ENCODE results near the gene SIK2.

SIK2 gene

DNA sequence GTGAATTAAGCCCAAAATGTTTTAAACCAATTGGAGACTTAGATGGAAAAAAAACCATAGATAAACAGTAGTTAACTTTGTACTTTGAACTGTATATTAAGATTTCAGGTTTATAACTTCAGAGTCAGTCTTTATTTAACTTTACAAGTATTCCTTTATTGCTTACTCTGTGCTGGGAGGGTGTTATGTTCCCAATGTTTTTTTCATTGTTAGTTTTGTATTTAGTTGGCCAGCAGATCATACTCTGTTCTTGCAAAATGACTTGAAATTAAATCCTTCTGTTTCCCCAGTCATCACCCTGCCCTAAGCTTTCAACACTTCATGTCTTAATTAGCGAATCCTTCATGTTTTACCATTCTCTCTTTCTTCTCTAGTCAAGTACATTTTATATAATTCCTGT lies 25.3 kb downstream of the SIK2 start:
- DNase-seq (ENCODE audit: low spot score), result no peak
- TF ChIP-seq, protein P1, sequence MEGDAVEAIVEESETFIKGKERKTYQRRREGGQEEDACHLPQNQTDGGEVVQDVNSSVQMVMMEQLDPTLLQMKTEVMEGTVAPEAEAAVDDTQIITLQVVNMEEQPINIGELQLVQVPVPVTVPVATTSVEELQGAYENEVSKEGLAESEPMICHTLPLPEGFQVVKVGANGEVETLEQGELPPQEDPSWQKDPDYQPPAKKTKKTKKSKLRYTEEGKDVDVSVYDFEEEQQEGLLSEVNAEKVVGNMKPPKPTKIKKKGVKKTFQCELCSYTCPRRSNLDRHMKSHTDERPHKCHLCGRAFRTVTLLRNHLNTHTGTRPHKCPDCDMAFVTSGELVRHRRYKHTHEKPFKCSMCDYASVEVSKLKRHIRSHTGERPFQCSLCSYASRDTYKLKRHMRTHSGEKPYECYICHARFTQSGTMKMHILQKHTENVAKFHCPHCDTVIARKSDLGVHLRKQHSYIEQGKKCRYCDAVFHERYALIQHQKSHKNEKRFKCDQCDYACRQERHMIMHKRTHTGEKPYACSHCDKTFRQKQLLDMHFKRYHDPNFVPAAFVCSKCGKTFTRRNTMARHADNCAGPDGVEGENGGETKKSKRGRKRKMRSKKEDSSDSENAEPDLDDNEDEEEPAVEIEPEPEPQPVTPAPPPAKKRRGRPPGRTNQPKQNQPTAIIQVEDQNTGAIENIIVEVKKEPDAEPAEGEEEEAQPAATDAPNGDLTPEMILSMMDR (IDR thresholded peaks at IDR 0.05; ENCODE audit: extremely low read depth, insufficient read depth, missing control alignments), result no peak
- in situ Hi-C loops (cut with MboI; ENCODE audit: low pct_unique_long_range_greater_than_20kb, low sequenced_read_pairs, unreplicated experiment), result no loop called here

DNA sequence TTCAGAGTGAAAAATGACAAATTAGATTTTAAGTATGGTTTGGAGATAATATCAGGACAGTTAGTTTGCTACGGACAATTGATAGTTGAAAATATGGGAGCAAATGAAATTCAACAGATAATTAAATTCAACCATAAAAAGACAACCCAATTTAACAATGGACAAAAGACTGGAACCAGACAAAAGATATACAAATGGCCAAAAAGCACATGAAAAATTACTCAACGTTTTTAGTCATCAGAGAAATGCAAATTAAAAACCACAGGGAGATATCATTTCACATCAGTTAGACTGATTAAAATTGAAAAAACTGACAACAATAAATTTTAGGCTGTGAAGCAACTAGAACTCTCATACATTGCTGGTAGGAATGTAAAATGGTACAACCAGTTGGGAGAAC lies 27.2 kb downstream of the SIK2 start:
- TF ChIP-seq, protein P1 (IDR thresholded peaks at IDR 0.05; ENCODE audit: extremely low read depth, insufficient read depth, missing control alignments), result no peak
- in situ Hi-C loops (cut with MboI; ENCODE audit: low pct_unique_long_range_greater_than_20kb, low sequenced_read_pairs, unreplicated experiment), result no loop called here
- DNase-seq (ENCODE audit: low spot score), result no peak

DNA sequence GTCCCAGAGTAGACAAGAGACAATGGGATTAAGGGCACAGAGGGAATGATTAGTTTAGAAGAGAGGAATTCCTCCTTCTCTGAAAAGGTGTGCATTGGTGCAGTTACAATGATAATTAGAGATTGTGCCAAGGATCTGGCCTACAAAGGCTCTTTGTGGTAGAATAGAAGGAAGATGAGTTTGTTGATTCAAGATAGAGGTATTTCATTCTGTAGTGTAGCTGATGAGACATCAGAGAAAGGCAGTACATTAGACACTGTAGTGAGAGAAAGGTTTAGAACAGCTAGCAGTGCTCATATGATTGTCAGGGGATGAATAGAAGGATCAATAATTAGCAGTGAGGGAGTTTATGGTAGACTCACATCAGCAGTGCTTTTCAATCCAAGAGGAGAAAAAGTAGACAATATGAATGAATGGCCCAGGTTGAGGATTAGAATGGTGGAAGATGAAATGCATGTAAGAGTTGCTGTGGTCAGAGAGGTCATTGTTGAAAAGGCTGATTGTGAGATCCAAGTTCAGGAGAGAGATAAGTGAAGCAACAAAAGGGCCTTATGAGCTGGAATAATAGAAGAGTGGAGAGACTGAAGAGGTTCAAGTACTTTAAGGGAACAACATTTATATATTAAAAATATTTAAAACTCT lies 28.9 kb downstream of the SIK2 start:
- TF ChIP-seq, protein P1 (IDR thresholded peaks at IDR 0.05; ENCODE audit: extremely low read depth, insufficient read depth, missing control alignments), result no peak
- DNase-seq (ENCODE audit: low spot score), result no peak
- in situ Hi-C loops (cut with MboI; ENCODE audit: low pct_unique_long_range_greater_than_20kb, low sequenced_read_pairs, unreplicated experiment), result no loop called here

DNA sequence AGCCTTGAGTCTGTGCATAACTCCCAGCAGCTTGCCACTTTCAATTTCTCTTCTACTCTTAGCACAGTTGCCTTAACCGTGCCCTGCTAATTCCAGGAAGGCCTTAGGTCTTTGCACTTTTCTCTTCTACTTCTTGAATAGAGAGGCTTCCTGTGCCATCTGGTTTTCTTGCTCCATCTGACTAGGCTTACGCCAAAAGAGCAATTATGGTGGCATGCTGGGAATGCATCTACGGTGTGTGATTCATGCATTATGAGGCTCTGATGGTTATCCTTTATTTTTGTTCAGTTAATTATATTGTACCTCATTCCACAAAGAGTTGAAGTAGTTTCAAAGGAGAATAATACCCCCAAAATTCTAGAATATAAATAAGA lies 29.4 kb downstream of the SIK2 start:
- in situ Hi-C loops (cut with MboI; ENCODE audit: low pct_unique_long_range_greater_than_20kb, low sequenced_read_pairs, unreplicated experiment), result no loop called here
- no peak for DNase-seq (ENCODE audit: low spot score)
- TF ChIP-seq, protein P1 (IDR thresholded peaks at IDR 0.05; ENCODE audit: extremely low read depth, insufficient read depth, missing control alignments), result no peak

DNA sequence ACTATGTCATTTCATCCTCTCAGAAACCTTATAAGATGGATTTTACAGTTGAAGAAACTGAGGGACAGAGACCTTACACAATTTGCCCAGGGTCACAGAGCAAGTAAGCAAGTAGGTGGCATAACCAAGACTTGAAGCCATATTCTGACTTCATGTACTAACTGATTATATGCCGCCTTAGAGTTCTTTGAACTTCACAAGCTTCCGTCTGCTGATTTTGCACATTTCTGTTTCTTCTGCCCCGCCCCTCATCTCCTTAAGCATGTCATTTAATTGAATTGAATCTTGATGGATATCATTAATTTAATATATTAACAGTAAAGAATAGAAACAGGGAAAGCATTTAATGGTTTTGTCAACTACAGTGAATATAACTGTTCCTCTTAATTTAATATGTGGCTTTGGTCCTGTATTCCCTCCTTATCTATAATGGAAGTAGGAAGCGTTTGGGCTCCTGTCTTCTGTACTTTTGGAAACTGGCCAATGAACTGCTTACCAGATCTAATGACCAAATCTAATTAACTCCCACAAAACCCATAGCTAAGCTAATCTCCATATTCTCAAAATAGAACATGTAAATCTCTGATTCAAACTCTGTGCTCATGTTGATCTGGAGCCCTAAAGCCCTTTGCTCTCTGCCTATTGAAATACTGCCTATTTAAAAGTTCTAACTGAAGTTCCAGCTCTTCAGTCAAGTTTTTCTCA lies 30.4 kb downstream of the SIK2 start:
- TF ChIP-seq, protein P1 (IDR thresholded peaks at IDR 0.05; ENCODE audit: extremely low read depth, insufficient read depth, missing control alignments), result no peak
- in situ Hi-C loops (cut with MboI; ENCODE audit: low pct_unique_long_range_greater_than_20kb, low sequenced_read_pairs, unreplicated experiment), result no loop called here
- no peak for DNase-seq (ENCODE audit: low spot score)

DNA sequence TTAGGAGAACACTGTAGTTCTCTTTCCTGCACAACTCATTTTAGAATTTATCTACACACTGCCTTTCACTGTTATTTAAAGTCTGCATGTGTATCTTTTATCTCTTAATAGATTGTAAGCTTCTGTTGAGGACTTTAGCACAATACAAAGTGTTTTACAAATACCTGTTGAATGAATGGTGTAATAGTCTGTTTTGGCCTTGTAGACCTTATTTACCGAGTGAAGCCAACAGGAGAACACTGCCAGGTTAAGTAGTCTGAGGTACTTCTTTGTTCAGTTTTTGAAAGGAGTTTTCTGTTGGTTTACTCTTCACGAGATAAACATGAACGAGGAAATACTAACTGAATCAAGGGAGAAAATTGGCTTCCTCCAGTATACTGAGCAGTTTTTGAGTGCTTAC lies 31.0 kb downstream of the SIK2 start:
- no peak for DNase-seq (ENCODE audit: low spot score)
- in situ Hi-C loops (cut with MboI; ENCODE audit: low pct_unique_long_range_greater_than_20kb, low sequenced_read_pairs, unreplicated experiment), result no loop called here
- TF ChIP-seq, protein P1 (IDR thresholded peaks at IDR 0.05; ENCODE audit: extremely low read depth, insufficient read depth, missing control alignments), result no peak
